HepG2 (cell line): ENCODE measurements around the gene NR2F1. TPM values are rescaled to one million over a fixed set of nuclear protein-coding genes. Genes with fewer than 3 reads are reported as not detected.

ENCODE experiments used
- ATAC-seq: fragments of 200-7000 bp; cut with Tn5 transposase; 3 replicates; pipeline ENCODE4 v1.9.1; 2020; ENCODE audit warnings: mild to moderate bottlenecking, moderate library complexity
- BruUV-seq: library from RNA; stranded (reverse); fragments of 400-500 nt; replicated peaks from 2 replicates; lab custom pipeline; 2021; lab: Mats Ljungman, UMichigan
- CTCF ChIA-PET: fragments of 300-600 bp; formaldehyde crosslinking; extraction: SDS; loops from one replicate; lab custom pipeline; 2021; ENCODE audit warnings: low total read pairs, inconsistent platforms, low intra/inter-chr PET ratio; lab: Yijun Ruan, JAX
- POLR2A ChIA-PET: fragments of 350-600 bp; sonication (Branson Sonifier 250); formaldehyde crosslinking; loops from one replicate; lab custom pipeline; 2020; ENCODE audit warnings: antibody characterized with exemption, inconsistent platforms; lab: Yijun Ruan, JAX
- DNase-seq: peaks from one replicate; pipeline ENCODE4 v3.0.0-alpha.2; 2015; ENCODE audit warnings: low spot score
- FAIRE-seq: peaks from 3 replicates; lab custom pipeline; 2011; peaks lifted over from hg19 to GRCh38; lab: Jason Lieb, UNC
- H2AFZ ChIP-seq: one replicate; pipeline ENCODE4 v1.6.1; 2011; ENCODE audit warnings: low read length, inconsistent platforms
- H3K27ac ChIP-seq: fragments of 300-600 bp; 3 replicates; pipeline ENCODE4 v1.8.0; 2011; ENCODE audit warnings: mixed run types, mild to moderate bottlenecking, mixed read lengths, low read length, inconsistent platforms; ENCODE audit not compliant: insufficient read depth; ENCODE audit errors: extremely low read length
- H3K27me3 ChIP-seq, 2 experiments: fragments of 200-600 bp in 1 of 2; 2 replicates in 1 of 2; 3 replicates in 1 of 2; pipeline versions ENCODE4 v1.6.0 to v1.8.0; 2011; ENCODE audit warnings: low read length in 2 of 2, mild to moderate bottlenecking in 2 of 2, moderate library complexity in 2 of 2, inconsistent platforms in 1 of 2; ENCODE audit not compliant: insufficient read depth in 2 of 2, control insufficient read depth in 1 of 2
- H3K36me3 ChIP-seq, 2 experiments: fragments of 200-600 bp in 1 of 2; replicated peaks in 1 of 2; 2 replicates in 1 of 2; 3 replicates in 1 of 2; pipeline versions ENCODE4 v1.5.1 to v1.8.0; 2011; ENCODE audit warnings: low read length in 2 of 2, inconsistent platforms in 1 of 2; ENCODE audit not compliant: insufficient read depth in 2 of 2, control insufficient read depth in 1 of 2
- H3K4me1 ChIP-seq: 2 replicates; pipeline ENCODE4 v1.5.1; 2012; ENCODE audit warnings: low read length, inconsistent platforms; ENCODE audit not compliant: insufficient read depth
- H3K4me2 ChIP-seq: 2 replicates; pipeline ENCODE4 v1.6.0; 2011; ENCODE audit warnings: low read depth, low read length, inconsistent platforms
- H3K4me3 ChIP-seq, 3 experiments: fragments of 200-600 bp in 1 of 3; sonication (generic), shearing (Covaris generic) in 1 of 3; replicated peaks in 1 of 3; 2 replicates each; pipeline ENCODE4 v1.5.1; 2011 to 2016; ENCODE audit warnings: low read length in 3 of 3, inconsistent platforms in 2 of 3, low read depth in 2 of 3, mild to moderate bottlenecking in 2 of 3, control low read depth in 1 of 3, mixed read lengths in 1 of 3; ENCODE audit not compliant: insufficient read depth in 1 of 3
- H3K79me2 ChIP-seq: one replicate; pipeline ENCODE4 v1.6.1; 2011; ENCODE audit warnings: low read length, inconsistent platforms; ENCODE audit not compliant: insufficient read depth
- H3K9ac ChIP-seq: 2 replicates; pipeline ENCODE4 v1.6.0; 2011; ENCODE audit warnings: mild to moderate bottlenecking, low read depth, low read length, inconsistent platforms; ENCODE audit not compliant: insufficient read depth
- H3K9me3 ChIP-seq: 2 replicates; pipeline ENCODE4 v1.5.1; 2012; ENCODE audit warnings: mild to moderate bottlenecking, low read length
- H4K20me1 ChIP-seq: 2 replicates; pipeline ENCODE4 v1.6.0; 2011; ENCODE audit warnings: inconsistent platforms, mild to moderate bottlenecking, low read length, moderate library complexity; ENCODE audit not compliant: insufficient read depth
- DPF2 ChIP-seq: sonication (generic); formaldehyde crosslinking; IDR thresholded peaks from 2 replicates; pipeline ENCODE4 v1.4.0; 2020; ENCODE audit warnings: mild to moderate bottlenecking, low read depth, missing genetic modification reagents, borderline replicate concordance
- FOXA3 ChIP-seq: IDR thresholded peaks from 2 replicates; pipeline ENCODE4 v1.6.1; 2016; ENCODE audit warnings: missing genetic modification reagents, missing compliant biosample characterization
- FOXC1 ChIP-seq: sonication (generic); formaldehyde crosslinking; IDR thresholded peaks from 2 replicates; pipeline ENCODE4 v1.8.0; 2022; ENCODE audit warnings: mild to moderate bottlenecking, missing genetic modification reagents, borderline replicate concordance
- GFI1 ChIP-seq: sonication (generic); formaldehyde crosslinking; IDR thresholded peaks from 2 replicates; pipeline ENCODE4 v1.5.0; 2020; ENCODE audit warnings: missing genetic modification reagents, mild to moderate bottlenecking, borderline replicate concordance
- HNF4A ChIP-seq: sonication (generic); formaldehyde crosslinking; IDR thresholded peaks from 2 replicates; pipeline ENCODE4 v1.4.0; 2020; ENCODE audit warnings: missing genetic modification reagents
- IRF2 ChIP-seq: IDR thresholded peaks from 2 replicates; pipeline ENCODE4 v1.6.1; 2018; ENCODE audit warnings: missing genetic modification reagents, missing compliant biosample characterization
- ISX ChIP-seq: sonication (generic); formaldehyde crosslinking; conservative IDR thresholded peaks from 2 replicates; pipeline ENCODE4 v1.5.0; 2020; ENCODE audit warnings: missing genetic modification reagents
- JARID2 ChIP-seq: sonication (generic); formaldehyde crosslinking; IDR thresholded peaks from 2 replicates; pipeline ENCODE4 v1.8.1; 2023; ENCODE audit warnings: missing genetic modification reagents, inconsistent platforms; ENCODE audit not compliant: insufficient replicate concordance
- MAF1 ChIP-seq: sonication (generic); formaldehyde crosslinking; IDR thresholded peaks from 2 replicates; pipeline ENCODE4 v1.5.0; 2020; ENCODE audit warnings: missing genetic modification reagents, borderline replicate concordance
- MIER2 ChIP-seq: IDR thresholded peaks from 2 replicates; pipeline ENCODE4 v1.6.1; 2016; ENCODE audit warnings: missing biosample characterization, missing genetic modification reagents
- RAD21 ChIP-seq: fragments of 450-650 bp; formaldehyde crosslinking; IDR thresholded peaks from 2 replicates; pipeline ENCODE4 v1.5.0; 2020; ENCODE audit warnings: mild to moderate bottlenecking
- STAG1 ChIP-seq: sonication (generic); formaldehyde crosslinking; IDR thresholded peaks from 2 replicates; pipeline ENCODE4 v1.4.0; 2020; ENCODE audit warnings: missing genetic modification reagents
- TEAD3 ChIP-seq: optimal IDR thresholded peaks from 2 replicates; pipeline ENCODE3; 2016; ENCODE audit warnings: borderline replicate concordance
- XRCC5 ChIP-seq: fragments of 200-400 bp; formaldehyde crosslinking; optimal IDR thresholded peaks from 2 replicates; pipeline ENCODE3; 2017; ENCODE audit warnings: mild to moderate bottlenecking, low read length
- ZNF660 ChIP-seq: sonication (generic); formaldehyde crosslinking; IDR thresholded peaks from 2 replicates; pipeline ENCODE4 v1.5.1; 2020; ENCODE audit warnings: mild to moderate bottlenecking, low read depth, missing genetic modification reagents, borderline replicate concordance
- WGBS: methylation state at CpG from one replicate; pipeline ENCODE4 v1.1.6; 2017; ENCODE audit warnings: low lambda C conversion rate; 5-methylcytosine and 5-hydroxymethylcytosine counted together
- in situ Hi-C: cut with HindIII; loops from 2 replicates; pipeline ENCODE4 v1.10.0; 2017; ENCODE audit warnings: low pct_unique_long_range_greater_than_20kb; ENCODE audit not compliant: extremely low pct_ligation_motif_present
- intact Hi-C: fragments of 100-400 bp; cut with micrococcal nuclease; formaldehyde crosslinking; loops from one replicate; pipeline ENCODE4 v1.10.0; 2022; ENCODE audit not compliant: unreplicated experiment
- polyA plus RNA-seq, 8 experiments: library from polyadenylated mRNA; depleted of rRNA in 3 of 8; stranded (reverse) in 7 of 8; unstranded in 1 of 8; fragments of >200 nt; fragmentation: Illumina TruSeq in 4 of 8; extraction: Trizol in 4 of 8; gene quantifications; 2 replicates each; pipeline versions ENCODE4 v1.2.1 to v1.2.3, GENCODE V29; 2011 to 2016; ENCODE audit warnings: low read depth in 4 of 8, missing spikeins in 1 of 8, mixed read lengths in 1 of 8; ENCODE audit not compliant: insufficient read depth in 1 of 8
- total RNA-seq, 5 experiments: library from RNA; depleted of rRNA; stranded (reverse); fragments of >200 nt; fragmentation: Illumina TruSeq; extraction: Trizol; gene quantifications; 2 replicates each; pipeline ENCODE4 v1.2.3, GENCODE V29; 2016; ENCODE audit warnings: low read depth in 1 of 5
- TF ChIP-seq, protein P1 (sequence below): sonication (generic); formaldehyde crosslinking; IDR thresholded peaks from 2 replicates; pipeline ENCODE4 v1.4.0; 2020; ENCODE audit warnings: mild to moderate bottlenecking, low read depth, missing genetic modification reagents
- TF ChIP-seq, protein P2 (sequence below): sonication (generic); formaldehyde crosslinking; IDR thresholded peaks from 2 replicates; pipeline ENCODE4 v1.4.0; 2020; ENCODE audit warnings: missing genetic modification reagents
- TF ChIP-seq, protein P3 (sequence below): sonication (generic); formaldehyde crosslinking; IDR thresholded peaks from 2 replicates; pipeline ENCODE4 v1.5.0; 2020; ENCODE audit warnings: mild to moderate bottlenecking, missing genetic modification reagents, moderate library complexity

The NR2F1 gene
- total and polyA plus RNA-seq, 2 of the 13 experiments (the other 11 are each of a cell fraction or from before 2014, with no cell fraction given): 17.1 to 59.7 TPM

DNA sequence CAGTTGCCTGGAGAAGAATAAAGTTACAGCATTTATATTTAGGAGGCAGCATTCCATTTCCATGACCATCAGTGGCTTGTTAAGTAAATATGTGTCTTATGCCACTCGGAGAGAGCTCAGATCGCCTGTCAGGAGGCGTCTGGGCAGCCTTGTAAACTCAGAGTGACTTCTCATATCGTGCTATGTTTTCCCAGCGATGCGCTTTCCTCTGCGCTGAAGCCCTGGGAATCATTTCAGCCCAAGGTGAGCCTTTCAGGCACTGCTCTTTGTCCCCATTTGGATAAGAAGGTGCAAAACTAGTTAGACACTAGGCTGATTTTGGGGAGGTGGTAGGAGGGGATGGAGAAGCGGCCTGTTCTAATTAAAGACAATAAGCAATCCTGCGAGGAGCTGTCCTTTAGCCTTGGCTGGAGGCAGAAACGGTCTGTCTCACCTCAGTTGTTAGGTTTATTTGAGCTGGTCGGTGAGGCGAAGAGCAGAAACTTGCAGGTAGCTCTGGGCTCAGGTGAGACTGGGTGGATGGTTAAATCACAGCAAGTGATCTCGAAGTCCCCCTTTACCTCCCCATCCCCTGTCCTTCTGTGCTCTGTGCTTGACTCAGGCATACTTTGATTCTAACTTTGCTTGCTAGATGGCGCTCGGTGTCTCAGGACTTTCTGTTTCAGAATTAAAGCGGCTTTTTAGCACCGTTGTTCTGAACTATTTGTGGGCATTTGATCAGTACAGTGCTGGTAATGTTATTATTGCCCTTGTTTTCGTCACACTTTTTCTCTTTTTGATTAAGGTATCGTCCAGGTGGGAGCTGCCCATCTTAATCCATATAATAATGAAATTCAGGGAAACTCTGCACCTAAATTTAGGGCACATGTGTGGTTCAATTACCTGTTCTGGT lies 24.6 kb downstream of the NR2F1 start:
- Histone ChIP-seq H2AFZ (no peak overlapping the region), H3K79me2 (no peaks in the 10 kb centered on the region), H3K9me3 (no peaks in the 10 kb centered on the region), H3K36me3 (no peaks in the 10 kb centered on the region), H3K27ac (no peak overlapping the region), H3K4me1 (peaks cover 21% of the 10 kb centered on the region), H3K9ac (no peak overlapping the region), H3K27me3 (peaks cover 3 to 73% of the 10 kb centered on the region in 2 experiments; a peak in 4 of 5 replicates), H3K4me3 (no peak overlapping the region), H4K20me1 (no peaks in the 10 kb centered on the region), H3K4me2 (peak overlapping the region; percentile 46)
- in situ Hi-C loops (no loop called here), intact Hi-C loops (loop anchor here (1.0 to 2.0 kb wide), 2 partner anchors 25 to 307 kb away; no protein-coding TSS in a partner anchor)
- DNase-seq (peak; percentile 44), FAIRE-seq (peak; percentile 85), ATAC-seq (peak; percentile 81)
- no TSS peak for BruUV-seq
- ChIA-PET CTCF (interaction anchor here (1.2 to 1.7 kb wide), 2 partner anchors 21 to 194 kb away, joined by 3 to 9 read pairs; no protein-coding TSS in a partner anchor), POLR2A (no interaction called here)
- 19% methylated on average over 19 of the region's 19 CpGs for WGBS
- TF ChIP-seq STAG1 (CRISPR knock-in tag) (peak; percentile 80), DPF2 (CRISPR knock-in tag) (no peak), HNF4A (CRISPR knock-in tag) (no peak), JARID2 (CRISPR knock-in tag) (no peak), GFI1 (CRISPR knock-in tag) (0 out of 2 replicates have a peak, but pooled peaks have one; percentile 24), IRF2 (CRISPR knock-in tag) (0 out of 2 replicates have a peak, but pooled peaks have one; percentile 25), ISX (CRISPR knock-in tag) (no peak), RAD21 (peak; percentile 28; the same call in 1 of the 2 replicates), MIER2 (CRISPR knock-in tag) (peak; percentile 16; the same call in 1 of the 2 replicates), FOXA3 (CRISPR knock-in tag) (peak; percentile 29; the same call in 1 of the 2 replicates), TEAD3 (peak; percentile 14), MAF1 (CRISPR knock-in tag) (no peak), FOXC1 (CRISPR knock-in tag) (no peak), ZNF660 (no peak), XRCC5 (peak; percentile 14)
- TF ChIP-seq, protein P1, sequence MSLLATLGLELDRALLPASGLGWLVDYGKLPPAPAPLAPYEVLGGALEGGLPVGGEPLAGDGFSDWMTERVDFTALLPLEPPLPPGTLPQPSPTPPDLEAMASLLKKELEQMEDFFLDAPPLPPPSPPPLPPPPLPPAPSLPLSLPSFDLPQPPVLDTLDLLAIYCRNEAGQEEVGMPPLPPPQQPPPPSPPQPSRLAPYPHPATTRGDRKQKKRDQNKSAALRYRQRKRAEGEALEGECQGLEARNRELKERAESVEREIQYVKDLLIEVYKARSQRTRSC (CRISPR knock-in tag): no peak
- TF ChIP-seq, protein P2, sequence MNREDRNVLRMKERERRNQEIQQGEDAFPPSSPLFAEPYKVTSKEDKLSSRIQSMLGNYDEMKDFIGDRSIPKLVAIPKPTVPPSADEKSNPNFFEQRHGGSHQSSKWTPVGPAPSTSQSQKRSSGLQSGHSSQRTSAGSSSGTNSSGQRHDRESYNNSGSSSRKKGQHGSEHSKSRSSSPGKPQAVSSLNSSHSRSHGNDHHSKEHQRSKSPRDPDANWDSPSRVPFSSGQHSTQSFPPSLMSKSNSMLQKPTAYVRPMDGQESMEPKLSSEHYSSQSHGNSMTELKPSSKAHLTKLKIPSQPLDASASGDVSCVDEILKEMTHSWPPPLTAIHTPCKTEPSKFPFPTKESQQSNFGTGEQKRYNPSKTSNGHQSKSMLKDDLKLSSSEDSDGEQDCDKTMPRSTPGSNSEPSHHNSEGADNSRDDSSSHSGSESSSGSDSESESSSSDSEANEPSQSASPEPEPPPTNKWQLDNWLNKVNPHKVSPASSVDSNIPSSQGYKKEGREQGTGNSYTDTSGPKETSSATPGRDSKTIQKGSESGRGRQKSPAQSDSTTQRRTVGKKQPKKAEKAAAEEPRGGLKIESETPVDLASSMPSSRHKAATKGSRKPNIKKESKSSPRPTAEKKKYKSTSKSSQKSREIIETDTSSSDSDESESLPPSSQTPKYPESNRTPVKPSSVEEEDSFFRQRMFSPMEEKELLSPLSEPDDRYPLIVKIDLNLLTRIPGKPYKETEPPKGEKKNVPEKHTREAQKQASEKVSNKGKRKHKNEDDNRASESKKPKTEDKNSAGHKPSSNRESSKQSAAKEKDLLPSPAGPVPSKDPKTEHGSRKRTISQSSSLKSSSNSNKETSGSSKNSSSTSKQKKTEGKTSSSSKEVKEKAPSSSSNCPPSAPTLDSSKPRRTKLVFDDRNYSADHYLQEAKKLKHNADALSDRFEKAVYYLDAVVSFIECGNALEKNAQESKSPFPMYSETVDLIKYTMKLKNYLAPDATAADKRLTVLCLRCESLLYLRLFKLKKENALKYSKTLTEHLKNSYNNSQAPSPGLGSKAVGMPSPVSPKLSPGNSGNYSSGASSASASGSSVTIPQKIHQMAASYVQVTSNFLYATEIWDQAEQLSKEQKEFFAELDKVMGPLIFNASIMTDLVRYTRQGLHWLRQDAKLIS (CRISPR knock-in tag): no peak
- TF ChIP-seq, protein P3, sequence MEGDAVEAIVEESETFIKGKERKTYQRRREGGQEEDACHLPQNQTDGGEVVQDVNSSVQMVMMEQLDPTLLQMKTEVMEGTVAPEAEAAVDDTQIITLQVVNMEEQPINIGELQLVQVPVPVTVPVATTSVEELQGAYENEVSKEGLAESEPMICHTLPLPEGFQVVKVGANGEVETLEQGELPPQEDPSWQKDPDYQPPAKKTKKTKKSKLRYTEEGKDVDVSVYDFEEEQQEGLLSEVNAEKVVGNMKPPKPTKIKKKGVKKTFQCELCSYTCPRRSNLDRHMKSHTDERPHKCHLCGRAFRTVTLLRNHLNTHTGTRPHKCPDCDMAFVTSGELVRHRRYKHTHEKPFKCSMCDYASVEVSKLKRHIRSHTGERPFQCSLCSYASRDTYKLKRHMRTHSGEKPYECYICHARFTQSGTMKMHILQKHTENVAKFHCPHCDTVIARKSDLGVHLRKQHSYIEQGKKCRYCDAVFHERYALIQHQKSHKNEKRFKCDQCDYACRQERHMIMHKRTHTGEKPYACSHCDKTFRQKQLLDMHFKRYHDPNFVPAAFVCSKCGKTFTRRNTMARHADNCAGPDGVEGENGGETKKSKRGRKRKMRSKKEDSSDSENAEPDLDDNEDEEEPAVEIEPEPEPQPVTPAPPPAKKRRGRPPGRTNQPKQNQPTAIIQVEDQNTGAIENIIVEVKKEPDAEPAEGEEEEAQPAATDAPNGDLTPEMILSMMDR (CRISPR knock-in tag): peak; percentile 83
